ENCODE results near the gene FEV. TPM values are rescaled to one million over a fixed set of nuclear protein-coding genes. Genes with fewer than 3 reads are reported as not detected.

FEV gene
- total RNA-seq, 5 donors from 2014 or later (not counting 1 experiment from before 2014, with no cell fraction given) = not detected

DNA sequence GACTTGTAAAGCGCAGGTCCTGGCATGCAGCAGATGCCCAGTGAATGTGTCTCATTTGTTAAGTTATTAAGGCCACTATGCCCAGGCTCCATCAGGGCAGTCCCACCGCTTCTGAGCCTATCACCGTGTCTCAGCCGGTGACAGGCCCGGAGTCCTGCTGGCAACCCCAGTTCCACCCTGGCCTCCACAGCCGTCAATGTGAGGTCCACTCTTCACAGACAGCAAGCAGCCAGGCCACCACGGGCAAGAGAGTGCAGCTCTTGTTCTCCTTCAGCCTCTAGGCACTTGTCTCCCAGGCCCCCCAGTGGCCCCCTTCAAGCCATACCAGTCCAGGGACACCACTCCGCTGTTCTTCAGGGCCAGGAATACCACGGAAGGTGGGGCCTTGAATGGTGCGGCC, 33.7 kb upstream of the FEV start:
- H3K27ac ChIP-seq (ENCODE audit: low read length) = no peak overlapping the region
- peaks cover 2 to 49% of the 10 kb centered on the region in 2 experiments for H3K27me3 ChIP-seq (replicated peaks in 1 of 2; ENCODE audit: control insufficient read depth in 2 of 2, extremely low read depth in 1 of 2, insufficient read depth in 2 of 2, low read length in 1 of 2)
- no peaks in the 10 kb centered on the region for H3K9me3 ChIP-seq
- ChIA-PET CTCF (no interaction called here), POLR2A (no interaction called here)
- H3K36me3 ChIP-seq (ENCODE audit: control insufficient read depth in 2 of 2, extremely low read depth in 1 of 2, insufficient read depth in 1 of 2, low read length in 1 of 2) = no peaks in the 10 kb centered on the region
- Mint-ChIP-seq H3K9me3 (no peaks in the 10 kb centered on the region), H3K36me3 (no peaks in the 10 kb centered on the region), H3K4me3 (no peak overlapping the region), H3K27ac (no peak overlapping the region), H3K27me3 (peaks cover 16 to 25% of the 10 kb centered on the region in 2 donors), H3K4me1 (no peaks in the 10 kb centered on the region)
- no peaks in the 10 kb centered on the region for H3K4me1 ChIP-seq (ENCODE audit: control insufficient read depth in 1 of 2, extremely low read depth in 1 of 2, insufficient read depth in 2 of 2, low read length in 2 of 2)
- H3K4me3 ChIP-seq (ENCODE audit: control insufficient read depth in 1 of 2, extremely low read depth in 1 of 2, low read length in 1 of 2) = no peak overlapping the region
- DNase-seq (no peak), ATAC-seq (replicated peaks in 1 of 4) (no peak)
- WGBS (ENCODE audit: insufficient coverage) = 89% methylated on average over 8 of the region's 10 CpGs

DNA sequence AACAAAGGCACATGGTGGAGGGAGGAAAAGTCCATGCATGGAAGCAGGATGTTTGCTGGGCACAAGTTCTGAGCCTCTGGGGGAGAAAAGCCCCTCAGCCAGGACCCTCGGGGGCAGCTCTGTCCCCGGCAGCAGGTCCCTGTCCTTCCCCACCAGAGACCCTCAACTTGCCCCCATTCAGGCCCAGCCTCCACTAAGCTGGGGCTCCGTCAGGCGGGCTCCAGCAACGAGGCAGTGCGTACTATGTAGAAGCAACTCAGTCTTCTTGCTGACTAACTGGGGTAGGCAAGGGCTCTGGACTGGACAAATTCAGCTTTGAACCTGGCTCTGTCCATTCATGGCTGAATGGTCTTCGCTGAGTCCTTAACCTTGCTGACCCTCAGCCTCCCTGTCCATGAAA, 33.3 kb upstream of the FEV start:
- H3K9me3 Mint-ChIP-seq = no peaks in the 10 kb centered on the region
- H3K4me3 Mint-ChIP-seq = no peak overlapping the region
- no peaks in the 10 kb centered on the region for H3K9me3 ChIP-seq
- H3K36me3 ChIP-seq (ENCODE audit: control insufficient read depth in 2 of 2, extremely low read depth in 1 of 2, insufficient read depth in 1 of 2, low read length in 1 of 2) = no peaks in the 10 kb centered on the region
- ChIA-PET POLR2A (no interaction called here), CTCF (no interaction called here)
- H3K4me1 Mint-ChIP-seq = no peaks in the 10 kb centered on the region
- H3K4me3 ChIP-seq (ENCODE audit: control insufficient read depth in 1 of 2, extremely low read depth in 1 of 2, low read length in 1 of 2) = no peak overlapping the region
- H3K4me1 ChIP-seq (ENCODE audit: control insufficient read depth in 1 of 2, extremely low read depth in 1 of 2, insufficient read depth in 2 of 2, low read length in 2 of 2) = no peaks in the 10 kb centered on the region
- ATAC-seq (replicated peaks in 1 of 4) = no peak
- H3K27ac Mint-ChIP-seq = no peak overlapping the region
- no peaks in the 10 kb centered on the region for H3K36me3 Mint-ChIP-seq
- H3K27me3 Mint-ChIP-seq = peaks cover 21 to 27% of the 10 kb centered on the region in 2 donors
- WGBS (ENCODE audit: insufficient coverage) = 69% methylated on average over 6 of the region's 7 CpGs
- H3K27ac ChIP-seq (ENCODE audit: low read length) = no peak overlapping the region
- H3K27me3 ChIP-seq (replicated peaks in 1 of 2; ENCODE audit: control insufficient read depth in 2 of 2, extremely low read depth in 1 of 2, insufficient read depth in 2 of 2, low read length in 1 of 2) = peaks cover 2 to 52% of the 10 kb centered on the region in 2 experiments
- DNase-seq = no peak

DNA sequence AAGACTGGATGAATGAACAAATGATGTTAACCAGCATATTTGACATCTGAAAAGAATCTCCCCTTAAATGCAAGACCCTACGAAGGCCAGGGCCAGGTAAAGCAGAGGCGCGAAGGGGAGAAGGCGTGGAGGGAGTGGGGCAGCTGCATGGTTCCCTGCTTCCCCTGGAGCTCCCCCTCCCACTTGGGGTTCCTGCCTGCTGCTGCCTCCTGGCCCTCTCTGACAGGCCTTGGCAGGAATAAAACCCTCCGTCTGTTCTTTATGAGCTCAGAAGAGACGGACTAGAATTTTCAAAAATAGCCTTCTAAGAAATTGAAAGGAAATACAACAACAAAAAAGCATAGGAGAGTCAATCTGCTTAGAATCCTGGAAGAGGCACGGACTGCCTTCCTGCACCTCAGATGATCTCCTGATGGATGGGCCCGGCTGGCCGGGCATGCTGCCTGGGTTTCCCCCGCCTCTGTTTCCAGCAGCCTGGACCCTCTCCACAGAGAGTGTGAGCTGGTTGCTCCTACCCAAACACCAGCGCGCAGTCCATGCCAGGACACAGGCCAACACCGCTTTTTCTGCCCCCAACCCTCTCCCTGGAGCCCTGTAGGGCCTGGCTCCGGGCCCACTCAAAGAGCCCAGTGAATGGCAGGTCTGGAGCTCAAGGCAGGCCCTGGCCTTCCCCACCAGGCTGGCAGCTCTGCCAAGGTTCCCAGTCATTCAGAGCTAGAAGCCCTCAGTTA, 32.4 kb upstream of the FEV start:
- ATAC-seq (replicated peaks in 1 of 4) (no peak), DNase-seq (no peak)
- peaks cover 2 to 53% of the 10 kb centered on the region in 2 experiments for H3K27me3 ChIP-seq (replicated peaks in 1 of 2; ENCODE audit: control insufficient read depth in 2 of 2, extremely low read depth in 1 of 2, insufficient read depth in 2 of 2, low read length in 1 of 2)
- POLR2A ChIA-PET = no interaction called here
- Mint-ChIP-seq H3K9me3 (no peaks in the 10 kb centered on the region), H3K27ac (no peak overlapping the region), H3K4me1 (no peaks in the 10 kb centered on the region), H3K4me3 (no peak overlapping the region), H3K27me3 (peaks cover 25 to 30% of the 10 kb centered on the region in 2 donors), H3K36me3 (no peaks in the 10 kb centered on the region)
- H3K4me3 ChIP-seq (ENCODE audit: control insufficient read depth in 1 of 2, extremely low read depth in 1 of 2, low read length in 1 of 2) = no peak overlapping the region
- CTCF ChIA-PET = no interaction called here
- WGBS (ENCODE audit: insufficient coverage) = 75% methylated on average over 8 of the region's 14 CpGs
- H3K27ac ChIP-seq (ENCODE audit: low read length) = no peak overlapping the region
- no peaks in the 10 kb centered on the region for H3K4me1 ChIP-seq (ENCODE audit: control insufficient read depth in 1 of 2, extremely low read depth in 1 of 2, insufficient read depth in 2 of 2, low read length in 2 of 2)
- H3K36me3 ChIP-seq (ENCODE audit: control insufficient read depth in 2 of 2, extremely low read depth in 1 of 2, insufficient read depth in 1 of 2, low read length in 1 of 2) = no peaks in the 10 kb centered on the region
- H3K9me3 ChIP-seq = no peaks in the 10 kb centered on the region

DNA sequence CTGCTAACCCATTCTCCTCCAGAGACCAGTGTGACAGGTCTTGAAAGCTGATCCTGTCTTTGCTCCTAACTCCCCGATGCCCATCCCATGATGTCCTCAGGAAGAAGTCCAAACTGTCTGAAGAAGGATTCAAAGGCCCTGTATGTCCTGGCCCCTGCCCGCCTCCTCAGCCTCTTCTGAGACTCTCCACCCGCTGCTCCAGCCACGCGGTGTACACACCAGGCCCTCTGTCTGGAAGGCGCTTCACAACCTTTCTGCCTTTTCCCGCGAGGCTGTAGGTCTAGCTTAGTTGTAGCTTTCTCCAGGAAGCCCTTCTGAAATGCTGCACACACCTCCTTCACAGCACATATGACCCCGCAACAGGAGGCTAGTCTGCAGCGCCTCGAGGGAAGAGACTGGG, 31.7 kb upstream of the FEV start:
- ChIA-PET CTCF (no interaction called here), POLR2A (interaction anchor here in 1 of 2 donors (0.7 kb wide), 1 partner anchor 407 kb away, joined by 6 read pairs; no protein-coding TSS in a partner anchor)
- whole genome bisulfite sequencing (ENCODE audit: insufficient coverage) = 96% methylated on average over 4 of the region's 11 CpGs
- H3K36me3 Mint-ChIP-seq = no peaks in the 10 kb centered on the region
- Histone ChIP-seq H3K27ac (ENCODE audit: low read length) (no peak overlapping the region), H3K4me1 (ENCODE audit: control insufficient read depth in 1 of 2, extremely low read depth in 1 of 2, insufficient read depth in 2 of 2, low read length in 2 of 2) (no peaks in the 10 kb centered on the region), H3K36me3 (ENCODE audit: control insufficient read depth in 2 of 2, extremely low read depth in 1 of 2, insufficient read depth in 1 of 2, low read length in 1 of 2) (no peaks in the 10 kb centered on the region), H3K27me3 (replicated peaks in 1 of 2; ENCODE audit: control insufficient read depth in 2 of 2, extremely low read depth in 1 of 2, insufficient read depth in 2 of 2, low read length in 1 of 2) (peaks cover 2 to 49% of the 10 kb centered on the region in 2 experiments), H3K4me3 (ENCODE audit: control insufficient read depth in 1 of 2, extremely low read depth in 1 of 2, low read length in 1 of 2) (no peak overlapping the region), H3K9me3 (no peaks in the 10 kb centered on the region)
- H3K27me3 Mint-ChIP-seq = peaks cover 25 to 31% of the 10 kb centered on the region in 2 donors
- H3K4me1 Mint-ChIP-seq = no peaks in the 10 kb centered on the region
- H3K27ac Mint-ChIP-seq = no peak overlapping the region
- H3K4me3 Mint-ChIP-seq = no peak overlapping the region
- no peaks in the 10 kb centered on the region for H3K9me3 Mint-ChIP-seq
- ATAC-seq (replicated peaks in 1 of 4) = no peak
- DNase-seq = no peak

DNA sequence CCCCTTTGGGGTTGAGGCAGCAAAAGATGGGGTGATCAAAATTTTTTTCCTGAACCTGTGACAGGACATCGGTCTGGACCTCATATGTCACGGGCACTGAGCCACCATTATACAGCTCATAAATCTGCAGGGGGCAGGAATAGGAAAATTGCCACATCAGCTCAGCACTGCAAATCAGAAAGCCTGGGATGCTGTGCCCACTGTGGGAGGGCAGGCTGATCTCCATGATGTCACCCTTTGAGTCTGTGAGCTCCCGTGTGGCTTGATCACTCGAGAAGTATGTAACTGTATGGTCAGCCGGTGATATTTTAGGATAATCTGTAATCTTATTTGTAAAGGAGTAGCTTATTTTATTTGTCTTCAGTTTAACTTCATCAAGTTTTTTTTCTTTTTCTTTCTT, 25.9 kb upstream of the FEV start:
- DNase-seq (no peak), ATAC-seq (replicated peaks in 1 of 4) (no peak)
- Mint-ChIP-seq H3K4me1 (no peaks in the 10 kb centered on the region), H3K4me3 (no peak overlapping the region), H3K9me3 (no peaks in the 10 kb centered on the region), H3K27me3 (peaks cover 37 to 57% of the 10 kb centered on the region in 2 donors), H3K27ac (no peak overlapping the region), H3K36me3 (no peaks in the 10 kb centered on the region)
- POLR2A ChIA-PET = interaction anchor here in 1 of 2 donors (0.7 kb wide), 1 partner anchor 177 kb away, joined by 7 read pairs; no protein-coding TSS in a partner anchor
- WGBS (ENCODE audit: insufficient coverage) = 80% methylated on average over 2 of the region's 5 CpGs
- no peaks in the 10 kb centered on the region for H3K9me3 ChIP-seq
- H3K36me3 ChIP-seq (ENCODE audit: control insufficient read depth in 2 of 2, extremely low read depth in 1 of 2, insufficient read depth in 1 of 2, low read length in 1 of 2) = no peaks in the 10 kb centered on the region
- H3K27ac ChIP-seq (ENCODE audit: low read length) = no peak overlapping the region
- peaks cover 2 to 66% of the 10 kb centered on the region in 2 experiments for H3K27me3 ChIP-seq (replicated peaks in 1 of 2; ENCODE audit: control insufficient read depth in 2 of 2, extremely low read depth in 1 of 2, insufficient read depth in 2 of 2, low read length in 1 of 2)
- CTCF ChIA-PET = interaction anchor here (0.6 to 1.6 kb wide), 5 partner anchors 46 to 288 kb away, joined by 3 to 8 read pairs (median 5); no protein-coding TSS in a partner anchor
- H3K4me3 ChIP-seq (ENCODE audit: control insufficient read depth in 1 of 2, extremely low read depth in 1 of 2, low read length in 1 of 2) = no peak overlapping the region
- no peaks in the 10 kb centered on the region for H3K4me1 ChIP-seq (ENCODE audit: control insufficient read depth in 1 of 2, extremely low read depth in 1 of 2, insufficient read depth in 2 of 2, low read length in 2 of 2)

DNA sequence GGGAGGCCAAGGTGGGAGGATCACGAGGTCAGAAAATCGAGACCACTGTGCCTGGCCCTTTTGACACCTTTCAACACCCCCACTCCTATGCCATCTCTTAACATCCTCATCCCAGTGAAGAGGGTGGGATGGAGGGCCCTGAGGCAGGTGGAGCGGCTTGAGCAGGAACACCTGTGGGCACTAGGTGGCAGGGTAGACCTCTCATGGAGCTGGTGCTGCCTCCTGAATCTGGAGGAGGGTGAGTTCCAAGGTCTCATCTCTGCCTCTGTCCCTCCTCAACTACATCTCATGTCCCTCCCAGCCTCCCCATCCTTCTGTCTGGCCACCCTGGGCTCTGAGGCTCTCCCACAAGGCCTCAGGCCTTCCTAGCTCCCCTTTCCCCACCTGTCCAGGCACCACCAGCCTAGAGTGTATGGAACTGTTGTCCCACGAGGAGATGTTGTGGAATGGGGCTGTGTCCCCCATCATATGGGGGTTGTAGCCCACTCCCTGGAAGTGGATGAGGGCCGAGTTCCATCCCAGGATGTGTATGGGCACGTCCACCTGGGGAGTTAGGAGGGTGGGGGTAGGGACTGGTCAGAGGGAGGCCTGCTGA, 25.3 kb upstream of the FEV start:
- Histone ChIP-seq H3K27me3 (replicated peaks in 1 of 2; ENCODE audit: control insufficient read depth in 2 of 2, extremely low read depth in 1 of 2, insufficient read depth in 2 of 2, low read length in 1 of 2) (peaks cover 3 to 73% of the 10 kb centered on the region in 2 experiments), H3K27ac (ENCODE audit: low read length) (no peak overlapping the region), H3K4me1 (ENCODE audit: control insufficient read depth in 1 of 2, extremely low read depth in 1 of 2, insufficient read depth in 2 of 2, low read length in 2 of 2) (no peaks in the 10 kb centered on the region), H3K36me3 (ENCODE audit: control insufficient read depth in 2 of 2, extremely low read depth in 1 of 2, insufficient read depth in 1 of 2, low read length in 1 of 2) (no peaks in the 10 kb centered on the region), H3K9me3 (no peaks in the 10 kb centered on the region), H3K4me3 (ENCODE audit: control insufficient read depth in 1 of 2, extremely low read depth in 1 of 2, low read length in 1 of 2) (no peak overlapping the region)
- ChIA-PET POLR2A (interaction anchor here in 1 of 2 donors (0.7 kb wide), 1 partner anchor 178 kb away, joined by 7 read pairs; no protein-coding TSS in a partner anchor), CTCF (interaction anchor here (0.5 to 1.6 kb wide), 9 partner anchors 9 to 288 kb away, joined by 3 to 8 read pairs (median 4); no protein-coding TSS in a partner anchor)
- H3K36me3 Mint-ChIP-seq = no peaks in the 10 kb centered on the region
- H3K27me3 Mint-ChIP-seq = peaks cover 43 to 63% of the 10 kb centered on the region in 2 donors
- H3K4me3 Mint-ChIP-seq = no peak overlapping the region
- no CpG with 5 or more reads among the region's 6 CpGs for WGBS (ENCODE audit: insufficient coverage)
- no peaks in the 10 kb centered on the region for H3K9me3 Mint-ChIP-seq
- no peak overlapping the region for H3K27ac Mint-ChIP-seq
- ATAC-seq (replicated peaks in 1 of 4) (peak in 3 of 4 experiments; percentile 46 to 64 (median 61)), DNase-seq (peak in 2 of 35 experiments; percentile 26 to 38)
- no peaks in the 10 kb centered on the region for H3K4me1 Mint-ChIP-seq
